CD14-positive monocyte (primary cell): ENCODE data around the gene CHURC1. TPM values are rescaled to one million over a fixed set of nuclear protein-coding genes. Genes with fewer than 3 reads are reported as not detected.

Source experiments
- DNase-seq, 3 donors: peaks; one replicate each; pipeline ENCODE4 v3.0.0-alpha.2; 2011 to 2022
- H2AFZ ChIP-seq: 2 replicates; pipeline ENCODE4 v1.6.0; 2012; ENCODE audit warnings: mild to moderate bottlenecking, low read depth, low read length, inconsistent platforms; ENCODE audit not compliant: insufficient read depth, poor library complexity, severe bottlenecking
- H3K27ac ChIP-seq, 2 donors: 1 replicate in 1 of 2; 2 replicates in 1 of 2; pipeline ENCODE4 v1.5.1; 2012 to 2013; ENCODE audit warnings: low read length in 2 of 2, control low read depth in 1 of 2, inconsistent platforms in 1 of 2, low read depth in 1 of 2, mild to moderate bottlenecking in 1 of 2
- H3K27me3 ChIP-seq, 2 donors: one replicate each; pipeline versions ENCODE4 v1.6.0 to v1.6.1; 2011 to 2013; ENCODE audit warnings: low read length in 2 of 2; ENCODE audit not compliant: control insufficient read depth in 2 of 2, insufficient read depth in 2 of 2
- H3K36me3 ChIP-seq, 2 donors: replicated peaks in 1 of 2; 1 replicate in 1 of 2; 2 replicates in 1 of 2; pipeline versions ENCODE4 v1.5.1 to v1.6.1; 2012 to 2013; ENCODE audit warnings: low read length in 2 of 2, control low read depth in 1 of 2, inconsistent platforms in 1 of 2, mild to moderate bottlenecking in 1 of 2; ENCODE audit not compliant: insufficient read depth in 2 of 2, control insufficient read depth in 1 of 2
- H3K4me1 ChIP-seq, 2 donors: 1 replicate in 1 of 2; 2 replicates in 1 of 2; pipeline versions ENCODE4 v1.5.1 to v1.6.1; 2012 to 2013; ENCODE audit warnings: low read length in 2 of 2, control low read depth in 1 of 2, inconsistent platforms in 1 of 2, mild to moderate bottlenecking in 1 of 2, moderate library complexity in 1 of 2; ENCODE audit not compliant: insufficient read depth in 2 of 2, control insufficient read depth in 1 of 2
- H3K4me2 ChIP-seq: replicated peaks from 2 replicates; pipeline ENCODE3; 2012; ENCODE audit warnings: low read length, moderate library complexity, mild to moderate bottlenecking; ENCODE audit not compliant: poor library complexity, severe bottlenecking; ENCODE audit errors: extremely low read depth
- H3K4me3 ChIP-seq, 3 experiments: fragments of 200-600 bp in 1 of 3; sonication (generic) in 1 of 3; replicated peaks in 1 of 3; 1 replicate in 2 of 3; 2 replicates in 1 of 3; pipeline ENCODE4 v1.5.1; 2011 to 2013; ENCODE audit warnings: low read length in 3 of 3, mild to moderate bottlenecking in 3 of 3, control low read depth in 2 of 3, low read depth in 2 of 3, inconsistent platforms in 1 of 3, moderate library complexity in 1 of 3
- H3K79me2 ChIP-seq: 2 replicates; pipeline ENCODE4 v1.6.0; 2012; ENCODE audit warnings: mild to moderate bottlenecking, control low read depth, inconsistent platforms, low read length, moderate library complexity; ENCODE audit not compliant: insufficient read depth
- H3K9ac ChIP-seq: 2 replicates; pipeline ENCODE4 v1.6.0; 2017; ENCODE audit warnings: low read length, mild to moderate bottlenecking; ENCODE audit not compliant: insufficient read depth, poor library complexity, severe bottlenecking
- H3K9me3 ChIP-seq, 2 donors: replicated peaks in 1 of 2; 1 replicate in 1 of 2; 2 replicates in 1 of 2; pipeline versions ENCODE4 v1.5.1 to v1.6.1; 2012 to 2013; ENCODE audit warnings: low read length in 2 of 2, control low read depth in 1 of 2; ENCODE audit not compliant: control insufficient read depth in 1 of 2, insufficient read depth in 1 of 2
- H4K20me1 ChIP-seq: 2 replicates; pipeline ENCODE4 v1.6.0; 2012; ENCODE audit warnings: mild to moderate bottlenecking, low read length, control low read depth, moderate library complexity; ENCODE audit not compliant: insufficient read depth
- H3K27ac Mint-ChIP-seq, 7 donors: one replicate each; pipeline ENCODE4 v1.8.0; 2020; ENCODE audit warnings: mild to moderate bottlenecking in 7 of 7, mixed read lengths in 7 of 7, moderate library complexity in 6 of 7, inconsistent platforms in 2 of 7
- H3K27me3 Mint-ChIP-seq, 3 donors: one replicate each; pipeline ENCODE4 v1.8.0; 2021 to 2022; ENCODE audit warnings: low read depth in 3 of 3, mild to moderate bottlenecking in 3 of 3, mixed read lengths in 3 of 3, moderate library complexity in 3 of 3, inconsistent platforms in 1 of 3
- H3K36me3 Mint-ChIP-seq, 2 donors: one replicate each; pipeline ENCODE4 v1.8.0; 2020; ENCODE audit warnings: mixed read lengths in 2 of 2, inconsistent platforms in 1 of 2, mild to moderate bottlenecking in 1 of 2
- H3K4me1 Mint-ChIP-seq: one replicate; pipeline ENCODE4 v1.8.0; 2020; ENCODE audit warnings: mild to moderate bottlenecking, mixed read lengths
- H3K4me3 Mint-ChIP-seq, 2 donors: one replicate each; pipeline ENCODE4 v1.8.0; 2020; ENCODE audit warnings: mild to moderate bottlenecking in 2 of 2, mixed read lengths in 2 of 2, moderate library complexity in 1 of 2
- H3K9me3 Mint-ChIP-seq, 7 donors: one replicate each; pipeline ENCODE4 v1.8.0; 2020 to 2022; ENCODE audit warnings: mixed read lengths in 7 of 7, mild to moderate bottlenecking in 6 of 7, moderate library complexity in 6 of 7, inconsistent platforms in 2 of 7
- WGBS: methylation state at CpG from one replicate; pipeline ENCODE4 v1.1.5; 2013; ENCODE audit warnings: missing lambda C conversion rate; ENCODE audit not compliant: insufficient coverage; 5-methylcytosine and 5-hydroxymethylcytosine counted together
- intact Hi-C, 2 donors: fragments of 100-400 bp; cut with micrococcal nuclease; formaldehyde crosslinking; loops; one replicate each; pipeline versions ENCODE4 v1.15.0 to v1.15.1; 2023
- polyA plus RNA-seq, 3 donors: library from polyadenylated mRNA; depleted of rRNA in 1 of 3; unstranded in 2 of 3; stranded (reverse) in 1 of 3; fragments of 300-500 nt in 2 of 3; fragments of >200 nt in 1 of 3; fragmentation: Illumina TruSeq in 2 of 3; gene quantifications; 1 replicate in 2 of 3; 2 replicates in 1 of 3; pipeline ENCODE4 v1.2.3, GENCODE V29; 2012 to 2021
- TF ChIP-seq, protein P1 (sequence below): fragments of 200-600 bp; IDR thresholded peaks from one replicate; pipeline ENCODE4 v1.8.0; 2022; ENCODE audit warnings: antibody characterized with exemption, mild to moderate bottlenecking

The CHURC1 gene
- polyA plus RNA-seq, 3 donors, result 31.1 to 98.3 (median 81.2) TPM

DNA sequence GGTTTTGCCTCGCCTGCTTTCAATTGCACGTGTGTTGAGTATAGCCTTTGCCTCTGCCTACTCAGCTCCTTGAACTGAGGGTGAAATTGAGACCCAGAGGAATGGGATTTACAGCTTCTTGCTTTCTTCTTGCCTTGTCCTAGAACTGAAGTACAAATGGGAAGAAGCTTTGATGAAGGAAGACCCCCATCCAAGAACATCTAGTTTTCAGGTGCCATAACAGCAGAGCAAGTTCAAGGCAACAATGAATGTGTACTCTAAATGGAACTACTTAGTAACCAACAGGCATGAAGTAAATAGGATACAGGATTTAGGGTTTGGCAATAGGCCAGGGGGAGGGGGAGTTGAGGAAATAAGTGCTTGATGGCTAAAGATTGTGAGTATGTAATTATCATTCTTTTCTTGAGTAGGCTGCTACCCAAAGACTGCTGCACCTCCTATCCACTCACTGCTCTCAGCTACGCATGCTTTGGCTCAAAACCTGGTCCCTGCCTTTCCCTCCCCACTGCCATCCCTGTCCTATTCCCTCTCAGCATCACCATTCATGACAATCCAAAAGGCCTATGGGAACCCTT, 26.2 kb downstream of the CHURC1 start:
- peaks cover 35 to 91% of the 10 kb centered on the region in 2 donors for H3K36me3 ChIP-seq
- peaks cover 68 to 74% of the 10 kb centered on the region in 2 donors for H3K36me3 Mint-ChIP-seq
- no peak overlapping the region for H3K4me2 ChIP-seq

DNA sequence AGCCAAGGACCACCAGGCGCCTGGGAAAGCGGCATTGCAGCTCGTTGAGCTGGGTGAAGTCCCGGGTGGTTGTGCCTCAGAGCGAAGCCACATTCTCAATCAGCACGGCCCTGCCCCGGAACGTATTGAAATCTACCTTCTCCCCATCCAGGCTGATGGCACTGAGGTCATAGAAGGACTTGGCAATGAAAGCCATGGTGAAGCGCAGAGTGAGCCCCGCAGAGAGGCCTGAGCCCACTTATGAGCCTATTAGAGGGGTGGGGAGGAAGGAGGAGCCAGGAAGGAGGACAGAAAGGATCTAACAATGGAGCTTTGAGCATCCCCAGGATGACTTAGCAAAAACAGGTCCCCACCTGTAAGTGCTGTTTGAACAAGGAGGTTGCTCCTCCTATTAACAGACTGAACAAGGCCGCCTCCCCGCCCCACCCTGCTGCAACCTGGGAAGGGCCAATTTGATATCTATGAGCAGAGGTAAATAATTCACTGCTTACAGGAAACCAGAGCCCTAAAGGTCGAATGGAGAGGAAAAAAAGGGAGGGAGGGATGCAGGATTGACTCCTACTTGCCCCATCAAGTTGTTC, 28.4 kb downstream of the CHURC1 start, which contains the start of gene GPX2:
Gene GPX2, minus strand, starts transcription at position 215 of the 581 bp plus-strand sequence. Its CDS starts 19 bp downstream, at position 196.
- DNase-seq, result no peak
- Mint-ChIP-seq H3K36me3 (peaks cover 61 to 63% of the 10 kb centered on the region in 2 donors), H3K4me1 (peaks cover 21% of the 10 kb centered on the region), H3K9me3 (no peaks in the 10 kb centered on the region), H3K27me3 (peaks cover 0 to 3% (median 0%) of the 10 kb centered on the region in 3 donors), H3K27ac (peak within 1 kb of the TSS in 3 of 7 donors; percentile 11 to 54 (median 26)), H3K4me3 (no peak within 1 kb of the TSS)
- Histone ChIP-seq H3K9me3 (no peaks in the 10 kb centered on the region), H3K4me2 (no peak within 1 kb of the TSS), H4K20me1 (peaks cover 39% of the 10 kb centered on the region), H3K36me3 (peaks cover 21 to 77% of the 10 kb centered on the region in 2 donors), H3K79me2 (no peaks in the 10 kb centered on the region), H3K9ac (no peak within 1 kb of the TSS), H3K4me1 (peaks cover 11 to 12% of the 10 kb centered on the region in 2 donors), H3K27me3 (no peaks in the 10 kb centered on the region), H3K4me3 (no peak within 1 kb of the TSS), H3K27ac (peak within 1 kb of the TSS in 1 of 2 donors; percentile 34), H2AFZ (no peak within 1 kb of the TSS)
- 100% methylated on average over 4 of the region's 13 CpGs for WGBS
- intact Hi-C loops, result no loop called here
- TF ChIP-seq, protein P1, sequence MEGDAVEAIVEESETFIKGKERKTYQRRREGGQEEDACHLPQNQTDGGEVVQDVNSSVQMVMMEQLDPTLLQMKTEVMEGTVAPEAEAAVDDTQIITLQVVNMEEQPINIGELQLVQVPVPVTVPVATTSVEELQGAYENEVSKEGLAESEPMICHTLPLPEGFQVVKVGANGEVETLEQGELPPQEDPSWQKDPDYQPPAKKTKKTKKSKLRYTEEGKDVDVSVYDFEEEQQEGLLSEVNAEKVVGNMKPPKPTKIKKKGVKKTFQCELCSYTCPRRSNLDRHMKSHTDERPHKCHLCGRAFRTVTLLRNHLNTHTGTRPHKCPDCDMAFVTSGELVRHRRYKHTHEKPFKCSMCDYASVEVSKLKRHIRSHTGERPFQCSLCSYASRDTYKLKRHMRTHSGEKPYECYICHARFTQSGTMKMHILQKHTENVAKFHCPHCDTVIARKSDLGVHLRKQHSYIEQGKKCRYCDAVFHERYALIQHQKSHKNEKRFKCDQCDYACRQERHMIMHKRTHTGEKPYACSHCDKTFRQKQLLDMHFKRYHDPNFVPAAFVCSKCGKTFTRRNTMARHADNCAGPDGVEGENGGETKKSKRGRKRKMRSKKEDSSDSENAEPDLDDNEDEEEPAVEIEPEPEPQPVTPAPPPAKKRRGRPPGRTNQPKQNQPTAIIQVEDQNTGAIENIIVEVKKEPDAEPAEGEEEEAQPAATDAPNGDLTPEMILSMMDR, result no peak

More for the DNA sequence above, 26.2 kb downstream of the CHURC1 start:
- peaks cover 11 to 12% of the 10 kb centered on the region in 2 donors for H3K4me1 ChIP-seq
- no peak overlapping the region for H2AFZ ChIP-seq
- no peak overlapping the region for H3K4me3 ChIP-seq
- H3K27ac Mint-ChIP-seq, result peak overlapping the region in 3 of 7 donors; percentile 3 to 85 (median 16)
- H3K27me3 ChIP-seq, result no peaks in the 10 kb centered on the region
- no peak overlapping the region for H3K27ac ChIP-seq
- no peak overlapping the region for H3K4me3 Mint-ChIP-seq
- H3K79me2 ChIP-seq, result no peaks in the 10 kb centered on the region
- WGBS, result 100% methylated on average over 1 of the region's 3 CpGs
- TF ChIP-seq, protein P1, result no peak
- H3K27me3 Mint-ChIP-seq, result peaks cover 0 to 3% (median 0%) of the 10 kb centered on the region in 3 donors
- intact Hi-C loops, result no loop called here
- no peak for DNase-seq
- peaks cover 54% of the 10 kb centered on the region for H4K20me1 ChIP-seq
- peaks cover 21% of the 10 kb centered on the region for H3K4me1 Mint-ChIP-seq
- no peaks in the 10 kb centered on the region for H3K9me3 ChIP-seq
- no peaks in the 10 kb centered on the region for H3K9me3 Mint-ChIP-seq
- H3K9ac ChIP-seq, result no peak overlapping the region
